ENCODE results near the gene MAP3K10. TPM values are rescaled to one million over a fixed set of nuclear protein-coding genes. Genes with fewer than 3 reads are reported as not detected.

The MAP3K10 gene
- total RNA-seq, 1 experiment from 2014 or later = 26.9 TPM

DNA sequence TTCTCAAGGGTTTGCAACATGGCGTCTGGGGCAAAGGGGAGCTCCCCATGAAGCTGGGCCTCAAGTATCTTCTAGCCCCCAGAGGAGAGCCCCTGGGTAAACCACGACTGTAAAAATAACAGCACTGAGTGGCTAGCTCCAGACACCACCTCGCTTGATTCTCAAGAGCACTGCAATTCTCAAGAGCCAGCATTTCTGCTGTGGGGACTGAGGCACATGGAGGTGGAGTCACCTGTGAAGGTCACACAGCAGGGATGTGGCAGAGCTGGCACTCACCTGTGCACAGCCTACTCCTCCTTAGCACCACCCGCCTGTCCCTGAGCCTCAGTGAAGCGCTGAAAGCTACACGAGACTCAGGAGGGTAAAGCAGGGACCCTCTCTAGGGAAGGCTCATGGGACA, 56.0 kb downstream of the MAP3K10 start:
- DNase-seq = no peak
- no peaks in the 10 kb centered on the region for H3K36me3 ChIP-seq (ENCODE audit: low read depth)
- intact Hi-C loops (cut with micrococcal nuclease; ENCODE audit: unreplicated experiment) = no loop called here
- no peak overlapping the region for H3K27ac ChIP-seq
- H2AFZ ChIP-seq = no peak overlapping the region
- H3K9me3 ChIP-seq (ENCODE audit: insufficient read depth, low read depth) = no peaks in the 10 kb centered on the region
- H3K4me2 ChIP-seq = no peak overlapping the region
- H3K27me3 ChIP-seq (ENCODE audit: insufficient read depth, low read depth) = no peaks in the 10 kb centered on the region
- ChIA-PET POLR2A (ENCODE audit: unreplicated experiment) (no interaction called here), CTCF (no interaction called here)
- H3K4me1 ChIP-seq (replicated peaks; ENCODE audit: insufficient read depth) = no peaks in the 10 kb centered on the region
- no peaks in the 10 kb centered on the region for H3K9me2 ChIP-seq (ENCODE audit: insufficient read depth)
- TF ChIP-seq, protein P1, sequence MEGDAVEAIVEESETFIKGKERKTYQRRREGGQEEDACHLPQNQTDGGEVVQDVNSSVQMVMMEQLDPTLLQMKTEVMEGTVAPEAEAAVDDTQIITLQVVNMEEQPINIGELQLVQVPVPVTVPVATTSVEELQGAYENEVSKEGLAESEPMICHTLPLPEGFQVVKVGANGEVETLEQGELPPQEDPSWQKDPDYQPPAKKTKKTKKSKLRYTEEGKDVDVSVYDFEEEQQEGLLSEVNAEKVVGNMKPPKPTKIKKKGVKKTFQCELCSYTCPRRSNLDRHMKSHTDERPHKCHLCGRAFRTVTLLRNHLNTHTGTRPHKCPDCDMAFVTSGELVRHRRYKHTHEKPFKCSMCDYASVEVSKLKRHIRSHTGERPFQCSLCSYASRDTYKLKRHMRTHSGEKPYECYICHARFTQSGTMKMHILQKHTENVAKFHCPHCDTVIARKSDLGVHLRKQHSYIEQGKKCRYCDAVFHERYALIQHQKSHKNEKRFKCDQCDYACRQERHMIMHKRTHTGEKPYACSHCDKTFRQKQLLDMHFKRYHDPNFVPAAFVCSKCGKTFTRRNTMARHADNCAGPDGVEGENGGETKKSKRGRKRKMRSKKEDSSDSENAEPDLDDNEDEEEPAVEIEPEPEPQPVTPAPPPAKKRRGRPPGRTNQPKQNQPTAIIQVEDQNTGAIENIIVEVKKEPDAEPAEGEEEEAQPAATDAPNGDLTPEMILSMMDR (conservative IDR thresholded peaks at IDR 0.05) = no peak
- TF ChIP-seq EZH2 (IDR thresholded peaks at IDR 0.05; ENCODE audit: low read depth) = no peak
- H3K4me3 ChIP-seq = no peak overlapping the region
- H4K20me1 ChIP-seq (ENCODE audit: insufficient read depth) = peaks cover 4% of the 10 kb centered on the region; the same call in 1 of the 2 replicates
- BruUV-seq (replicated peaks) = no TSS peak
- H3K79me2 ChIP-seq (ENCODE audit: low read depth) = 0 out of 2 replicates have a peak, but pooled peaks cover 3% of the 10 kb centered on the region
- no peaks in the 10 kb centered on the region for H3F3A ChIP-seq (ENCODE audit: insufficient read depth, low read depth)

DNA sequence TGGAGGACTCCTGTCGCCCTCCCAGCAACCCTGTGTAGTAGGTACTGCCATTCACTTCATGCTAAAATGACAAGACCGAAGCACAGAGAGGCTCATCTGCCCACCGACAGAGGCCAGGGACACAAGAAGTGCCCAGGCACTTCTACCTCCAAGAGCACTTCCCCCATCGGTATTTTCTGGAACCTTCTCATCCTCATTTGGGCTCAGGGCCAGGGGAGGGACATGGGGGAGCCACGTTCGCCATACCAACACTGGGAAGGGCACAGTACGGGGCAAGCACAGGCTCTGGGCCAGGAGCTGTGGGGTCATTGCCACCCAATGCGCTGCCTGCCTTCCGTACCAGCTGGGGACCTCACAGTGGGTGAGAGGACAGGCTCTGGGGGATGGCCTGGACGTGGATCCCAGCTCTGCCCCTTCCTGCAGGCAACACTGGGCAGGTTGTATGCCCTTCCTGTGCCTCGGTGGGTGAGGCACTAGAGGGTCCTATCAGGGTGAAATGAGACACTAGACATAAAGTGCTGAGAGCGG, 56.6 kb downstream of the MAP3K10 start:
- Histone ChIP-seq H3K9me3 (ENCODE audit: insufficient read depth, low read depth) (no peaks in the 10 kb centered on the region), H2AFZ (no peak overlapping the region), H3K4me1 (replicated peaks; ENCODE audit: insufficient read depth) (no peaks in the 10 kb centered on the region), H3K27ac (no peak overlapping the region), H3K27me3 (ENCODE audit: insufficient read depth, low read depth) (no peaks in the 10 kb centered on the region), H3K9me2 (ENCODE audit: insufficient read depth) (no peaks in the 10 kb centered on the region), H3K79me2 (ENCODE audit: low read depth) (0 out of 2 replicates have a peak, but pooled peaks cover 7% of the 10 kb centered on the region), H3F3A (ENCODE audit: insufficient read depth, low read depth) (no peaks in the 10 kb centered on the region), H3K36me3 (ENCODE audit: low read depth) (no peaks in the 10 kb centered on the region), H3K4me2 (no peak overlapping the region), H3K4me3 (no peak overlapping the region), H4K20me1 (ENCODE audit: insufficient read depth) (peaks cover 7% of the 10 kb centered on the region; the same call in 1 of the 2 replicates)
- ChIA-PET CTCF (no interaction called here), POLR2A (ENCODE audit: unreplicated experiment) (no interaction called here)
- no peak for TF ChIP-seq EZH2 (IDR thresholded peaks at IDR 0.05; ENCODE audit: low read depth)
- TF ChIP-seq, protein P1 (conservative IDR thresholded peaks at IDR 0.05) = no peak
- no TSS peak for BruUV-seq (replicated peaks)
- no peak for DNase-seq
- intact Hi-C loops (cut with micrococcal nuclease; ENCODE audit: unreplicated experiment) = no loop called here

DNA sequence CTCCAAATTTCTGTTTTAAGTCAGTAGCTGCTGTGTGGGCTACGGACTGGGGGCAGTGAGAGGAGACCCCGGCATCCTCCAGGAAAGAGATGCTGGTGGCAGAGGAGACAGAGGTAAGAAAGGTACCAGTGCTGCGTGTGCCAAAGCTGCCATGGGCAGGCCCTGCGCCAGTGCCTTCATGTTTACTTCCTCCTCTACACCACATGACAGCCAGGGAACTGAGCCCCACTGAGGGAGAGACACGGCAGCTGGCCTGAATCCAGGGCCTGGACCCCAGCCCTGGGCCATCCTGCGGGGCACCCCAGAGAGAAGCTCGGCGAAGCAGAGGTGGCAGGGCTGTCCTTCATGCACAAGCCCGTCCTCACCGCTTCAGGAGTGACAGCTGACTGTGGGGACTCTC, 58.0 kb downstream of the MAP3K10 start:
- no peak overlapping the region for H2AFZ ChIP-seq
- H3K9me3 ChIP-seq (ENCODE audit: insufficient read depth, low read depth) = no peaks in the 10 kb centered on the region
- no peak overlapping the region for H3K27ac ChIP-seq
- POLR2A ChIA-PET (ENCODE audit: unreplicated experiment) = no interaction called here
- 0 out of 2 replicates have a peak, but pooled peaks cover 14% of the 10 kb centered on the region for H3K79me2 ChIP-seq (ENCODE audit: low read depth)
- CTCF ChIA-PET = no interaction called here
- H3K4me2 ChIP-seq = no peak overlapping the region
- BruUV-seq (replicated peaks) = no TSS peak
- H3K4me1 ChIP-seq (replicated peaks; ENCODE audit: insufficient read depth) = no peaks in the 10 kb centered on the region
- no peaks in the 10 kb centered on the region for H3K27me3 ChIP-seq (ENCODE audit: insufficient read depth, low read depth)
- H3K36me3 ChIP-seq (ENCODE audit: low read depth) = 0 out of 2 replicates have a peak, but pooled peaks cover 3% of the 10 kb centered on the region
- no peak for DNase-seq
- TF ChIP-seq EZH2 (IDR thresholded peaks at IDR 0.05; ENCODE audit: low read depth) = no peak
- TF ChIP-seq, protein P1 (conservative IDR thresholded peaks at IDR 0.05) = no peak
- intact Hi-C loops (cut with micrococcal nuclease; ENCODE audit: unreplicated experiment) = no loop called here
- no peak overlapping the region for H3K4me3 ChIP-seq
- peaks cover 16% of the 10 kb centered on the region; the same call in 1 of the 2 replicates for H4K20me1 ChIP-seq (ENCODE audit: insufficient read depth)
- no peaks in the 10 kb centered on the region for H3F3A ChIP-seq (ENCODE audit: insufficient read depth, low read depth)
- no peaks in the 10 kb centered on the region for H3K9me2 ChIP-seq (ENCODE audit: insufficient read depth)
